Amniotic epithelial cell (primary cell): ENCODE data around the gene PON3.

Experiments used
- DNase-seq: peaks from one replicate; pipeline ENCODE4 v3.0.0-alpha.2; 2010; ENCODE audit warnings: low read depth

PON3 gene

GRCh38 chr7:95340491-95340890, 55.7 kb downstream of the PON3 start:
- no peak for DNase-seq

- DNase-seq: no peak
Observed at GRCh38 chr7:95338832-95339231, 57.3 kb downstream of the PON3 start.

GRCh38 chr7:95335093-95335492, 61.1 kb downstream of the PON3 start:
- DNase-seq: peak; percentile 94

GRCh38 chr7:95334447-95334846, 61.7 kb downstream of the PON3 start:
- peak; percentile 95 for DNase-seq

- no peak for DNase-seq
Observed at GRCh38 chr7:95330961-95331337, 65.2 kb downstream of the PON3 start.

GRCh38 chr7:95330204-95330960, 65.8 kb downstream of the PON3 start:
- peak; percentile 26 for DNase-seq

GRCh38 chr7:95327356-95327755, 68.8 kb downstream of the PON3 start:
- peak; percentile 95 for DNase-seq

- DNase-seq: no peak
Observed at GRCh38 chr7:95324431-95324830, 71.7 kb downstream of the PON3 start, which contains the start of gene PON1. Gene PON1, minus strand, starts transcription at chr7:95324532. Its CDS starts 57 bp downstream, at chr7:95324475.

GRCh38 chr7:95323410-95324129, 72.6 kb downstream of the PON3 start:
- no peak for DNase-seq

GRCh38 chr7:95322854-95323253, 73.3 kb downstream of the PON3 start:
- peak; percentile 44 for DNase-seq

GRCh38 chr7:95322396-95322795, 73.8 kb downstream of the PON3 start:
- peak; percentile 86 for DNase-seq

GRCh38 chr7:95321720-95322119, 74.5 kb downstream of the PON3 start:
- DNase-seq: no peak

GRCh38 chr7:95320651-95321050, 75.5 kb downstream of the PON3 start:
- peak; percentile 55 for DNase-seq

- DNase-seq: no peak
Observed at GRCh38 chr7:95319570-95319969, 76.6 kb downstream of the PON3 start.

GRCh38 chr7:95318501-95319100, 77.6 kb downstream of the PON3 start:
- no peak for DNase-seq

- no peak for DNase-seq
Observed at GRCh38 chr7:95317966-95318365, 78.2 kb downstream of the PON3 start.

- peak; percentile 15 for DNase-seq
Observed at GRCh38 chr7:95317546-95317945, 78.6 kb downstream of the PON3 start.

- no peak for DNase-seq
Observed at GRCh38 chr7:95316588-95316987, 79.6 kb downstream of the PON3 start.

GRCh38 chr7:95312561-95312960, 83.6 kb downstream of the PON3 start:
- DNase-seq: no peak

- DNase-seq: no peak
Observed at GRCh38 chr7:95311389-95311788, 84.8 kb downstream of the PON3 start.

- no peak for DNase-seq
Observed at GRCh38 chr7:95309951-95310350, 86.2 kb downstream of the PON3 start.
